ENCODE results near the gene KXD1.

DNA sequence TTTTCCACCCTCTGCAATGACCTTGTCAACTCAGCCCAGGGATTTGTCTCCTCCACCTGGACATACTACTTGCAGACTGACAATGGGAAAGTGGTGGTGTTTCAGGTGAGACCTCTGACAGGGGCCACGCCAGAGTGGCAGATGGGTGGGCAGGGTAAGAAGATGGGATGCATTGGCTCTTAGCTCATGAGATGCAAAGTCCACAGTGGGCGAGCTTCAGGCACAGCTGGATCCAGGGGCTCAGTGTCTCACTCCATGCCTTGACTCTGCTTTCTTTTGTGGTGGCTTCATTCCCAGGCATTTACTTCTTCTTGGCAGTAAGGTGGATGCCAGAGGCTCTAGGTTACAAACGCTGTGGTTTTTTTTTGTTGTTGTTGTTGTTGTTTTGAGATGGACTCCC, 58.4 kb downstream of the KXD1 start:
- TF ChIP-seq CTCF (conservative IDR thresholded peaks at IDR 0.05): no peak
- TF ChIP-seq ZFX (IDR thresholded peaks at IDR 0.05): no peak

Data from C4-2B (cell line).